Measurements from ENCODE around the gene SLC39A6. TPM values are rescaled to one million over a fixed set of nuclear protein-coding genes. Genes with fewer than 3 reads are reported as not detected.

The SLC39A6 gene
- total RNA-seq, 2 experiments from 2014 or later, result 20.6 to 20.8 TPM

DNA sequence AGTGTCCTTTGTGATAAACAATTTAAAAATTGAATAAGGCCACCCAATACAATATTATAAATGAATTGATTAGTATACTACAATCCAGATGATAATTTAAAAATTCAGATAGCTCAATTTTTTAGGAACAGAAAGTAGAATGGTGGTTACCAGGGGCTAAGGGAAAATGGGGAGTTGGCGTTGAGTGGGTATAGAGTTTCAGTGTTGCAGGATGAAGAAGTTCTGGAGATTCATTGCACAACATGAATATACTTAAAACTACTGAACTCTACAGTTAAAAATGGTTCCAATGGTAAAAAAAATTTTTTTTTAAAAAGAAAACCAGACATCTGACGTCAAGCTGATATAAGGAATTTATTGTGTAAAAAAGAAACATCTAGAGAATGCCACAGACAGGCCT lies 20.9 kb downstream of the SLC39A6 start:
- no peak overlapping the region for H3K27ac Mint-ChIP-seq

DNA sequence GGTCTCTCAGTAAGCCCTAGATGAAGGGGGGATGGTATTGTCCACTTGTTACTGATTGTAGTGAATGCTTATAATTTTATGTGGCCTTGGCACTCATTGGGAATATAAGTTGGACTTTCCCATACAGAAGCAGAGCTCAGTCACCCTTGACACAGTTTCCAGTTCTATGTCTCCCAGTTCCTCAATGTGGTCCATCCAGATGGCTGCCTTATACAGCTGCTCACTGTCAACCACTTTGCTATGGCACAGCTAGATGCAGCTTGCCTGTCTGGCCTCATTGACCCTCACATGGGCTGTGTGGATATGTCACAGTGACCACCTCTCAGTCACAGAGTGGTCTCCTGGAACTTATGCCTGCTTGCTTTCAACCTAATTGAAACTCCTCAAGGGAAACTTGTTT lies 21.7 kb downstream of the SLC39A6 start:
- POLR2A ChIA-PET, result interaction anchor here (1.0 to 1.2 kb wide), 2 partner anchors 21 to 23 kb away, joined by 3 read pairs; no protein-coding TSS in a partner anchor

More for the DNA sequence above, 20.9 kb downstream of the SLC39A6 start:
- TF ChIP-seq, protein P1, sequence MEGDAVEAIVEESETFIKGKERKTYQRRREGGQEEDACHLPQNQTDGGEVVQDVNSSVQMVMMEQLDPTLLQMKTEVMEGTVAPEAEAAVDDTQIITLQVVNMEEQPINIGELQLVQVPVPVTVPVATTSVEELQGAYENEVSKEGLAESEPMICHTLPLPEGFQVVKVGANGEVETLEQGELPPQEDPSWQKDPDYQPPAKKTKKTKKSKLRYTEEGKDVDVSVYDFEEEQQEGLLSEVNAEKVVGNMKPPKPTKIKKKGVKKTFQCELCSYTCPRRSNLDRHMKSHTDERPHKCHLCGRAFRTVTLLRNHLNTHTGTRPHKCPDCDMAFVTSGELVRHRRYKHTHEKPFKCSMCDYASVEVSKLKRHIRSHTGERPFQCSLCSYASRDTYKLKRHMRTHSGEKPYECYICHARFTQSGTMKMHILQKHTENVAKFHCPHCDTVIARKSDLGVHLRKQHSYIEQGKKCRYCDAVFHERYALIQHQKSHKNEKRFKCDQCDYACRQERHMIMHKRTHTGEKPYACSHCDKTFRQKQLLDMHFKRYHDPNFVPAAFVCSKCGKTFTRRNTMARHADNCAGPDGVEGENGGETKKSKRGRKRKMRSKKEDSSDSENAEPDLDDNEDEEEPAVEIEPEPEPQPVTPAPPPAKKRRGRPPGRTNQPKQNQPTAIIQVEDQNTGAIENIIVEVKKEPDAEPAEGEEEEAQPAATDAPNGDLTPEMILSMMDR (IDR thresholded peaks at IDR 0.05), result no peak
- ATAC-seq, result no peak
- peaks cover 2% of the 10 kb centered on the region for H3K4me1 Mint-ChIP-seq (ENCODE audit: low read depth)
- intact Hi-C loops (cut with micrococcal nuclease), result no loop called here
- ChIA-PET CTCF (interaction anchor here (1.5 kb wide), 1 partner anchor 8 kb away, joined by 3 read pairs; no protein-coding TSS in a partner anchor), POLR2A (interaction anchor here (0.6 kb wide), 1 partner anchor 12 kb away, joined by 3 read pairs; no protein-coding TSS in a partner anchor)
- H3K36me3 Mint-ChIP-seq (ENCODE audit: low read depth), result peaks cover 21% of the 10 kb centered on the region
- H3K27me3 Mint-ChIP-seq, result no peaks in the 10 kb centered on the region
- no peaks in the 10 kb centered on the region for H3K9me3 Mint-ChIP-seq
- H3K4me3 Mint-ChIP-seq, result no peak overlapping the region
- DNase-seq, result no peak

DNA sequence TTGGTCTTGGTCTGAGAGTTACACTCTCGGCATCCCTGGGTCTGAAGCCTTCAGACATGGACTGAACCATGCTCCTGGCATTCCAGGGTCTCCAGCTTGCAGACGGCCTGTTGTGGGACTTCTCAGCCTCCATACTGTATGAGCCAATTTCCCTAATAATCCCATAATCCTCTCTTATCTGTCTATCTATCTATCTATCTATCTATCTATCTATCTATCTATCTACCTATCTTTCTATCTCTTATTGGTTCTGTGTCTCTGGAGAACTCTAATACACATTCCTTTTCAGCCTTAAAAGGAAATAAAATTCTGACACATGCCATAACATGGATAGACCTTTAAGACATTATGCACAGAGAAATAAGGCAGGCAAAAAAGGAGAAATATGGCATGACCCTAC lies 24.4 kb downstream of the SLC39A6 start:
- peaks cover 1% of the 10 kb centered on the region for H3K27me3 Mint-ChIP-seq

More for the DNA sequence above, 21.7 kb downstream of the SLC39A6 start:
- ATAC-seq (no peak), DNase-seq (no peak)
- Mint-ChIP-seq H3K27ac (no peak overlapping the region), H3K27me3 (no peaks in the 10 kb centered on the region), H3K36me3 (ENCODE audit: low read depth) (peaks cover 19% of the 10 kb centered on the region), H3K9me3 (no peaks in the 10 kb centered on the region), H3K4me3 (no peak overlapping the region), H3K4me1 (ENCODE audit: low read depth) (peaks cover 2% of the 10 kb centered on the region)
- intact Hi-C loops (cut with micrococcal nuclease), result no loop called here
- CTCF ChIA-PET, result interaction anchor here (1.5 kb wide), 1 partner anchor 8 kb away, joined by 3 read pairs; no protein-coding TSS in a partner anchor
- TF ChIP-seq, protein P1 (IDR thresholded peaks at IDR 0.05), result no peak

DNA sequence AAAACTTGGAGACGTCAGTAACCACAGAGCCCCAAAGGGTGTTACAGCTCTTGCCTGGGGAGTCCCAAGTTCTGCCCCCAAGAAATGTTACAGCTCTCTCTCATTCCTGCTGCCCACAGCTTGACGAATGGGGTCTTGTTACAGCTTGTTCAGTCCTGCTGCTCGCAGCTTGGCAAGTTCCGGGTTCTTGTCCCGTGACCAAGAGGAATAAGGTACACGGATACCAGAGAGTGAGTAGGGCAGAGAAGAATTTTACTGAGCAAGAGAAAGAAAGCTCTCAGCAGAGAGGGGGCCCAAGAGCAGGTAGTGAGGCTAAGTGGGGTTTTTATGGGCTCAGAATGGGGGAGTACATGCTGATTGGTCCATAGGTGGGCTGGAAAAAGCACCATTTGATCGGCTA lies 27.2 kb downstream of the SLC39A6 start:
- POLR2A ChIA-PET, result no interaction called here
- DNase-seq (no peak), ATAC-seq (no peak)
- Mint-ChIP-seq H3K4me3 (no peak overlapping the region), H3K27ac (no peak overlapping the region), H3K36me3 (ENCODE audit: low read depth) (no peaks in the 10 kb centered on the region), H3K27me3 (peaks cover 1% of the 10 kb centered on the region), H3K4me1 (ENCODE audit: low read depth) (peaks cover 2% of the 10 kb centered on the region), H3K9me3 (no peaks in the 10 kb centered on the region)
- CTCF ChIA-PET, result interaction anchor here (1.2 to 2.0 kb wide), 2 partner anchors 25 to 182 kb away, joined by 3 to 6 read pairs; no protein-coding TSS in a partner anchor
- intact Hi-C loops (cut with micrococcal nuclease), result no loop called here
- TF ChIP-seq, protein P1 (IDR thresholded peaks at IDR 0.05), result no peak

More for the DNA sequence above, 24.4 kb downstream of the SLC39A6 start:
- DNase-seq (no peak), ATAC-seq (no peak)
- no peak overlapping the region for H3K27ac Mint-ChIP-seq
- H3K4me1 Mint-ChIP-seq (ENCODE audit: low read depth), result peaks cover 2% of the 10 kb centered on the region
- peaks cover 2% of the 10 kb centered on the region for H3K36me3 Mint-ChIP-seq (ENCODE audit: low read depth)
- CTCF ChIA-PET, result no interaction called here
- intact Hi-C loops (cut with micrococcal nuclease), result no loop called here
- TF ChIP-seq, protein P1 (IDR thresholded peaks at IDR 0.05), result no peak
- H3K4me3 Mint-ChIP-seq, result no peak overlapping the region
- POLR2A ChIA-PET, result no interaction called here
- no peaks in the 10 kb centered on the region for H3K9me3 Mint-ChIP-seq

DNA sequence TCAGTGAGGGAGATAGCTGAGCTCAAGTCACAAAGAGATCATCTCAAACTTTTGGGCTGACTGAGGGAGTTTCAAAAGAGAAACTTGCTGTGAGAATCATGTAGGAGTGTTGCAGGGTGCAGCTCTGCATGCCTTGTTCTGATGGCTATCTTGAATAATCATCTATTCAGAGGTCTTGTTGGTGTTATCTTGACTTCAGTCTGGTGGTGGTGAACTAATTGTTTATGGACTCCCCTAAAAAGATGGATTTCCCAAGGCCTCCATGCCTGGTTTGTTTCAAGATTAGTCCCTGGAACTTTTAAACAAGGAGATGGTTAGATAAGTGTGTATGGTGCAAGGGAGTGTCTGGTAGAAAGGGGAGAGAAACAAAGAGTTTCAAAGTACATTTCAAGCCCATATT lies 29.8 kb downstream of the SLC39A6 start:
- peaks cover 2% of the 10 kb centered on the region for H3K4me1 Mint-ChIP-seq (ENCODE audit: low read depth)
- POLR2A ChIA-PET, result interaction anchor here (0.6 kb wide), 1 partner anchor 140 kb away, joined by 3 read pairs; no protein-coding TSS in a partner anchor
- no peaks in the 10 kb centered on the region for H3K36me3 Mint-ChIP-seq (ENCODE audit: low read depth)
- DNase-seq (no peak), ATAC-seq (no peak)
- CTCF ChIA-PET, result interaction anchor here (0.6 to 2.1 kb wide), 4 partner anchors 9 to 185 kb away, joined by 3 to 9 read pairs (median 3); no protein-coding TSS in a partner anchor
- peaks cover 3% of the 10 kb centered on the region for H3K27me3 Mint-ChIP-seq
- no peak overlapping the region for H3K27ac Mint-ChIP-seq
- no peak overlapping the region for H3K4me3 Mint-ChIP-seq
- no peaks in the 10 kb centered on the region for H3K9me3 Mint-ChIP-seq
- intact Hi-C loops (cut with micrococcal nuclease), result no loop called here
- TF ChIP-seq, protein P1 (IDR thresholded peaks at IDR 0.05), result no peak

All from activated CD8-positive, alpha-beta T cell treated with anti-CD3 and anti-CD28 coated beads for 36 hours (primary cell).